ACHN (cell line): Measurements from ENCODE around the gene FMNL2.

Experiments
- DNase-seq: peaks from one replicate; pipeline ENCODE4 v3.0.0-alpha.2; 2015
- in situ Hi-C: cut with HindIII; loops from 2 replicates; pipeline ENCODE4 v1.10.0; 2017; ENCODE audit warnings: low sequenced_read_pairs, low pct_ligation_motif_present, low pct_unique_long_range_greater_than_20kb

Gene FMNL2

GRCh38 chr2:152566728-152567069 lies 231.7 kb downstream of the FMNL2 start:
- DNase-seq: peak; percentile 45
- in situ Hi-C loops: no loop called here

GRCh38 chr2:152568531-152568930 lies 233.6 kb downstream of the FMNL2 start:
- in situ Hi-C loops: no loop called here
- no peak for DNase-seq

GRCh38 chr2:152569186-152569585 lies 234.2 kb downstream of the FMNL2 start:
- in situ Hi-C loops: no loop called here
- no peak for DNase-seq

GRCh38 chr2:152571048-152571766 lies 236.2 kb downstream of the FMNL2 start:
- DNase-seq: peak; percentile 63

GRCh38 chr2:152572031-152572430 lies 237.1 kb downstream of the FMNL2 start:
- no peak for DNase-seq
- in situ Hi-C loops: no loop called here

More at GRCh38 chr2:152571048-152571766, 236.2 kb downstream of the FMNL2 start:
- in situ Hi-C loops: no loop called here

- in situ Hi-C loops: no loop called here
- DNase-seq: peak; percentile 88
Measured at GRCh38 chr2:152573168-152573567, 238.2 kb downstream of the FMNL2 start.

GRCh38 chr2:152577579-152577978 lies 242.6 kb downstream of the FMNL2 start:
- in situ Hi-C loops: no loop called here
- DNase-seq: no peak

- in situ Hi-C loops: no loop called here
- DNase-seq: no peak
Measured at GRCh38 chr2:152578573-152578972, 243.6 kb downstream of the FMNL2 start.

- in situ Hi-C loops: no loop called here
- no peak for DNase-seq
Measured at GRCh38 chr2:152580714-152581113, 245.7 kb downstream of the FMNL2 start.

- in situ Hi-C loops: no loop called here
- DNase-seq: no peak
Measured at GRCh38 chr2:152581360-152581759, 246.4 kb downstream of the FMNL2 start.

GRCh38 chr2:152582081-152582480 lies 247.1 kb downstream of the FMNL2 start:
- in situ Hi-C loops: no loop called here
- DNase-seq: no peak

GRCh38 chr2:152583512-152584229 lies 248.7 kb downstream of the FMNL2 start:
- no peak for DNase-seq
- in situ Hi-C loops: no loop called here

GRCh38 chr2:152584301-152584700 lies 249.3 kb downstream of the FMNL2 start:
- no peak for DNase-seq
- in situ Hi-C loops: no loop called here

- DNase-seq: peak; percentile 56
- in situ Hi-C loops: no loop called here
Measured at GRCh38 chr2:152585830-152586484, 251.0 kb downstream of the FMNL2 start.

- DNase-seq: no peak
- in situ Hi-C loops: no loop called here
Measured at GRCh38 chr2:152587187-152587947, 252.4 kb downstream of the FMNL2 start.

GRCh38 chr2:152588998-152589397 lies 254.0 kb downstream of the FMNL2 start:
- in situ Hi-C loops: no loop called here
- no peak for DNase-seq

- DNase-seq: no peak
- in situ Hi-C loops: no loop called here
Measured at GRCh38 chr2:152594022-152594766, 259.2 kb downstream of the FMNL2 start.

- DNase-seq: no peak
- in situ Hi-C loops: no loop called here
Measured at GRCh38 chr2:152594792-152595191, 259.8 kb downstream of the FMNL2 start.
